Activated naive CD8-positive, alpha-beta T cell treated with anti-CD3 and anti-CD28 coated beads, Interleukin-2, amount 10 ng/mL, durations not matched to agents 7 days and 5 days (primary cell): ENCODE measurements around the gene AHSP. TPM values are rescaled to one million over a fixed set of nuclear protein-coding genes. Genes with fewer than 3 reads are reported as not detected.
"Not testable (repeated sequence)": the region's sequence is repeated elsewhere in the genome, so short reads cannot be mapped to it uniquely, and the experiment has no call there.

Experiments used
- ATAC-seq: fragments of 150-1000 bp; cut with Tn5 transposase; one replicate; pipeline ENCODE4 v1.10.0; 2021; ENCODE audit warnings: low read depth, moderate library complexity
- POLR2A ChIA-PET: fragments of 350-600 bp; sonication (Branson Sonifier 250); formaldehyde crosslinking; loops from one replicate; lab custom pipeline; 2021; ENCODE audit warnings: antibody characterized with exemption; lab: Charles Lee
- DNase-seq: peaks from one replicate; pipeline ENCODE4 v3.0.0; 2021
- H3K27ac Mint-ChIP-seq: one replicate; pipeline ENCODE4 v1.8.0; 2022; ENCODE audit warnings: mild to moderate bottlenecking, mixed read lengths
- H3K27me3 Mint-ChIP-seq: one replicate; pipeline ENCODE4 v1.8.0; 2022; ENCODE audit warnings: mild to moderate bottlenecking, moderate library complexity, mixed read lengths
- H3K36me3 Mint-ChIP-seq: one replicate; pipeline ENCODE4 v1.8.0; 2021; ENCODE audit warnings: mild to moderate bottlenecking, mixed read lengths
- H3K4me1 Mint-ChIP-seq: one replicate; pipeline ENCODE4 v1.8.0; 2021; ENCODE audit warnings: mixed read lengths
- H3K4me3 Mint-ChIP-seq: one replicate; pipeline ENCODE4 v1.8.0; 2022; ENCODE audit warnings: mild to moderate bottlenecking, moderate library complexity, mixed read lengths
- H3K9me3 Mint-ChIP-seq: one replicate; pipeline ENCODE4 v1.8.0; 2021; ENCODE audit warnings: mixed read lengths
- total RNA-seq, 2 experiments: library from RNA; stranded (reverse); gene quantifications; one replicate each; pipeline ENCODE4 v1.2.3, GENCODE V29; 2021

The AHSP gene
- total RNA-seq, 2 experiments from 2014 or later = not detected

GRCh38 chr16:31504159-31504558, 23.5 kb upstream of the AHSP start:
- no peak overlapping the region for H3K4me3 Mint-ChIP-seq
- ATAC-seq (no peak), DNase-seq (no peak)
- no peaks in the 10 kb centered on the region for H3K9me3 Mint-ChIP-seq
- no peaks in the 10 kb centered on the region for H3K27me3 Mint-ChIP-seq
- peaks cover 34% of the 10 kb centered on the region for H3K4me1 Mint-ChIP-seq
- POLR2A ChIA-PET = interaction anchor here (1.3 kb wide), 1 partner anchor 209 kb away, joined by 5 read pairs; a partner anchor contains a TSS
- H3K36me3 Mint-ChIP-seq = no peaks in the 10 kb centered on the region
- H3K27ac Mint-ChIP-seq = peak overlapping the region; percentile 9

- DNase-seq (no peak), ATAC-seq (peak; percentile 20)
- Mint-ChIP-seq H3K4me1 (peaks cover 37% of the 10 kb centered on the region), H3K9me3 (no peaks in the 10 kb centered on the region), H3K27ac (peak overlapping the region; percentile 35), H3K4me3 (no peak overlapping the region), H3K27me3 (no peaks in the 10 kb centered on the region), H3K36me3 (no peaks in the 10 kb centered on the region)
- POLR2A ChIA-PET = no interaction called here
Observed at GRCh38 chr16:31505483-31505882, 22.2 kb upstream of the AHSP start.

- no peak for DNase-seq
- peak; percentile 8 for ATAC-seq
- Mint-ChIP-seq H3K27me3 (no peaks in the 10 kb centered on the region), H3K9me3 (peaks cover 3% of the 10 kb centered on the region), H3K4me3 (peak overlapping the region; percentile 90), H3K27ac (peak overlapping the region; percentile 95), H3K4me1 (peaks cover 37% of the 10 kb centered on the region), H3K36me3 (no peaks in the 10 kb centered on the region)
- POLR2A ChIA-PET = interaction anchor here (0.5 to 2.3 kb wide), 9 partner anchors 9 to 206 kb away, joined by 3 to 16 read pairs (median 5); partner anchors contain the start of gene ARMC5
Observed at GRCh38 chr16:31507617-31507928, 20.1 kb upstream of the AHSP start.

GRCh38 chr16:31507929-31508705, 19.6 kb upstream of the AHSP start, which contains the start of gene RUSF1:
Gene RUSF1 (minus strand): TSS chr16:31508391. CDS start chr16:31508373, 18 bp downstream.
- H3K9me3 Mint-ChIP-seq = peaks cover 3% of the 10 kb centered on the region
- H3K36me3 Mint-ChIP-seq = no peaks in the 10 kb centered on the region
- peak; percentile 90 for DNase-seq
- peak; percentile 88 for ATAC-seq
- H3K27ac Mint-ChIP-seq = peak within 1 kb of the TSS; percentile 95
- peaks cover 36% of the 10 kb centered on the region for H3K4me1 Mint-ChIP-seq
- H3K4me3 Mint-ChIP-seq = peak within 1 kb of the TSS; percentile 90
- POLR2A ChIA-PET = interaction anchor here (0.7 to 2.3 kb wide), 9 partner anchors 10 to 365 kb away, joined by 3 to 16 read pairs (median 5); partner anchors contain the start of genes ARMC5 and ZNF267
- H3K27me3 Mint-ChIP-seq = no peaks in the 10 kb centered on the region

GRCh38 chr16:31508706-31509195, 18.9 kb upstream of the AHSP start:
- ATAC-seq = no peak
- Mint-ChIP-seq H3K27ac (peak overlapping the region; percentile 95), H3K4me1 (peaks cover 36% of the 10 kb centered on the region), H3K27me3 (no peaks in the 10 kb centered on the region), H3K36me3 (no peaks in the 10 kb centered on the region), H3K4me3 (peak overlapping the region; percentile 90), H3K9me3 (peaks cover 3% of the 10 kb centered on the region)
- POLR2A ChIA-PET = interaction anchor here (1.0 to 2.3 kb wide), 8 partner anchors 15 to 365 kb away, joined by 3 to 16 read pairs (median 5); partner anchors contain the start of genes ARMC5 and ZNF267
- DNase-seq = no peak

- Mint-ChIP-seq H3K36me3 (no peaks in the 10 kb centered on the region), H3K9me3 (peaks cover 9% of the 10 kb centered on the region), H3K4me3 (no peak overlapping the region), H3K4me1 (peaks cover 9% of the 10 kb centered on the region), H3K27me3 (no peaks in the 10 kb centered on the region), H3K27ac (no peak overlapping the region)
- no peak for DNase-seq
- no peak for ATAC-seq
- POLR2A ChIA-PET = no interaction called here
Observed at GRCh38 chr16:31513126-31513525, 14.6 kb upstream of the AHSP start.

- Mint-ChIP-seq H3K4me1 (peaks cover 6% of the 10 kb centered on the region), H3K27ac (no peak overlapping the region), H3K4me3 (no peak overlapping the region), H3K36me3 (no peaks in the 10 kb centered on the region), H3K9me3 (peaks cover 9% of the 10 kb centered on the region), H3K27me3 (no peaks in the 10 kb centered on the region)
- POLR2A ChIA-PET = no interaction called here
- ATAC-seq = no peak
- no peak for DNase-seq
Observed at GRCh38 chr16:31513884-31514283, 13.8 kb upstream of the AHSP start.

- Mint-ChIP-seq H3K27ac (no peak overlapping the region), H3K4me1 (no peaks in the 10 kb centered on the region), H3K27me3 (no peaks in the 10 kb centered on the region), H3K9me3 (peaks cover 6% of the 10 kb centered on the region), H3K4me3 (no peak overlapping the region), H3K36me3 (no peaks in the 10 kb centered on the region)
- ATAC-seq (no peak), DNase-seq (no peak)
- POLR2A ChIA-PET = no interaction called here
Observed at GRCh38 chr16:31517800-31518402, 9.8 kb upstream of the AHSP start.

GRCh38 chr16:31519759-31520431, 7.8 kb upstream of the AHSP start:
- peaks cover 6% of the 10 kb centered on the region for H3K9me3 Mint-ChIP-seq
- H3K27ac Mint-ChIP-seq = no peak overlapping the region
- POLR2A ChIA-PET = interaction anchor here (0.6 kb wide), 1 partner anchor 50 kb away, joined by 6 read pairs; no protein-coding TSS in a partner anchor
- no peaks in the 10 kb centered on the region for H3K27me3 Mint-ChIP-seq
- ATAC-seq (no peak), DNase-seq (no peak)
- H3K4me3 Mint-ChIP-seq = no peak overlapping the region
- H3K4me1 Mint-ChIP-seq = no peaks in the 10 kb centered on the region
- no peaks in the 10 kb centered on the region for H3K36me3 Mint-ChIP-seq

- H3K4me1 Mint-ChIP-seq = no peaks in the 10 kb centered on the region
- H3K36me3 Mint-ChIP-seq = no peaks in the 10 kb centered on the region
- H3K4me3 Mint-ChIP-seq = no peak overlapping the region
- ATAC-seq (no peak), DNase-seq (no peak)
- no peak overlapping the region for H3K27ac Mint-ChIP-seq
- H3K9me3 Mint-ChIP-seq = peaks cover 5% of the 10 kb centered on the region
- POLR2A ChIA-PET = no interaction called here
- H3K27me3 Mint-ChIP-seq = no peaks in the 10 kb centered on the region
Observed at GRCh38 chr16:31521368-31521767, 6.3 kb upstream of the AHSP start.

GRCh38 chr16:31522071-31522470, 5.6 kb upstream of the AHSP start:
- Mint-ChIP-seq H3K36me3 (no peaks in the 10 kb centered on the region), H3K9me3 (peaks cover 2% of the 10 kb centered on the region), H3K27ac (no peak overlapping the region), H3K4me1 (no peaks in the 10 kb centered on the region), H3K27me3 (no peaks in the 10 kb centered on the region), H3K4me3 (no peak overlapping the region)
- DNase-seq = no peak
- POLR2A ChIA-PET = no interaction called here
- no peak for ATAC-seq

- POLR2A ChIA-PET, H3K9me3 Mint-ChIP-seq, H3K27ac Mint-ChIP-seq, DNase-seq, H3K4me3 Mint-ChIP-seq, ATAC-seq, H3K36me3 Mint-ChIP-seq, H3K27me3 Mint-ChIP-seq, H3K4me1 Mint-ChIP-seq: not testable (repeated sequence)
Observed at GRCh38 chr16:31523768-31524167, 3.9 kb upstream of the AHSP start.

GRCh38 chr16:31525113-31525512, 2.6 kb upstream of the AHSP start:
- no peak overlapping the region for H3K4me3 Mint-ChIP-seq
- ATAC-seq = no peak
- POLR2A ChIA-PET = no interaction called here
- peaks cover 22% of the 10 kb centered on the region for H3K27me3 Mint-ChIP-seq
- H3K4me1 Mint-ChIP-seq = peaks cover 5% of the 10 kb centered on the region
- no peaks in the 10 kb centered on the region for H3K36me3 Mint-ChIP-seq
- no peaks in the 10 kb centered on the region for H3K9me3 Mint-ChIP-seq
- DNase-seq = no peak
- H3K27ac Mint-ChIP-seq = no peak overlapping the region
